Measurements from ENCODE around the gene DPH3.

DPH3 gene

GRCh38 chr3:16227566-16227965 is 37.2 kb downstream of the DPH3 start:
- DNase-seq = no peak

GRCh38 chr3:16224325-16224724 is 40.4 kb downstream of the DPH3 start:
- no peak for DNase-seq

DNA sequence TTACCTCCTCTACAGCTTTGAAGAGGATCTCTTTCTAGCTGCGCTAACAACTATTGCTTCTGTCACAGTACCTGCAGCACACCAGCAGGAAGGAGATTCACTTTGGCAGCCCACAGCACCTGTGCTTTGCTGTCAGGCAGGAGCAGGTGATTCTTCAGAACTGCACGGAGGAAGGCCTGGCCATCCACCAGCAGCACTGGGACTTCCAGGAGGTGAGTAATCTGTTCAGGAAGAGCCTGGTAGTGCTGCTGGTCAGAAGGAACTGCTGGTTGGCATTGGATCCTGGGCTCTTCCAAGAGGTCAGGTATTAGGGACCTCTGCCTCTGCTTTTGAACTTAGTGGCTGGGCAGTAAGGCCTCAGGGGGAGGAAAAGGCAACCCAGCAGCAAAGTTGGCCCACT is 42.2 kb downstream of the DPH3 start:
- no peak for DNase-seq

GRCh38 chr3:16221990-16222389 is 42.8 kb downstream of the DPH3 start:
- DNase-seq = no peak

DNA sequence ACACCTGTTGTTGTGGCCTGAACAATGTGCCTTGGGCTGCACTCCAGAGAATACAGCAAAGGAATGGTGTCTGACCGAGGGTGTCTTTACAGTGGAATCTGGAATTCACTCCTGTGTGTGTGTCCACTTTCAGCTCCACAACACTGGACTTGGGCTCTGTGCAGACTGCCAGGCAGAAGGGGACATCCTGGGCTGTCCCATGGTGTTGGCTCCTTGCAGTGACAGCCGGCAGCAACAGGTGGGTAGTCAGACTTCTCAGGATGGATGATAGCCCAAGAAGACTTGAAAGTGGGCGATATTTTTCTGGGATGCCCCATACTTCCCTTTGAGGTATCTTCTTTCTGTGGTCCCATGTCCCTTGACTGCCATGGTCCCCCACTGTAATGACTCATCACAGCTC is 45.0 kb downstream of the DPH3 start:
- no peak for DNase-seq

GRCh38 chr3:16216373-16216935 is 48.3 kb downstream of the DPH3 start:
- no peak for DNase-seq

- no peak for DNase-seq
These were observed 50.4 kb downstream of the DPH3 start for GRCh38 chr3:16214366-16214765.

DNA sequence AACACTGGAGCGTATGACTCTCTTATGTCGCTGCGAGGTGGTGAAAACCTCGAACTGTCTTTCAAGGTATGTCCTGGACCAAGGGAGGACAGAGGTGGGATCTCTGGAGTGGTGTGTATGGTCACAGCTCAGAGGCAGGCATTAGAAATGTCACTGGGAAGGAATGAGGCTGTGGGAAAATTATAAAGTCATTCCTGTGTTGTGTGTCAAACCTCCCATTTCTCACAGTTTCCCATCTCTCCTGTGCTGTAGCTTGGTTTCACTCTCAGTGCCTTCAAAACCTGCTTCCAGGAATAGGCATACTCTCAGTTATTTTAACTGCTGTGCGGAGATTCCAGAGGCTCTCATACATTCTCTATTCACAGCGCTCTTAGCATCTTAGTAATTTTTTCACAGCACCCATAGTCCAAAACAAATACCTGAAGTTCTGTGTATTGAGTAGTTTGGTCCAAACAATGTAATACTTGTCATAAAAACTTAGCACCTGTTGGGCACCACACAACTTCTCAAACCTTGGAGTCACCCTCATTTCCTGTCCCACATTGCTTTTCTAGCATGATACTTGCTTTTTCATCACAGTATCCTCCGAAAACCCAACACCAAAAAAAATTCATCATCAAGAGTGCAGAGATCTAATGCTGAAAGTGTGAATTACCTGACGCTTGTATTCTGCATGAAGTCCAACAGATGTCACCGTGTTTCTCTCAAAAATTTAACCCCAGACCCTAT is 53.4 kb downstream of the DPH3 start:
- no peak for DNase-seq

All from T1000 (cell line).